ENCODE measurements around the gene IL17RC. TPM values are rescaled to one million over a fixed set of nuclear protein-coding genes. Genes with fewer than 3 reads are reported as not detected.
A peak's percentile ranks its signal among the peaks of the same experiment; 100 is the strongest.

IL17RC gene
- total RNA-seq, 2 donors from 2014 or later = 40.7 to 60.3 TPM

GRCh38 chr3:9911863-9912262 is 5.0 kb upstream of the IL17RC start:
- no peaks in the 10 kb centered on the region for H3K27me3 ChIP-seq
- no peaks in the 10 kb centered on the region for H3K36me3 ChIP-seq (replicated peaks in 1 of 2; ENCODE audit: insufficient read depth in 1 of 2, low read depth in 2 of 2)
- no peaks in the 10 kb centered on the region for H3K9me3 ChIP-seq
- no peak for DNase-seq
- intact Hi-C loops (cut with DNase I) = no loop called here
- H3K4me3 ChIP-seq = no peak overlapping the region
- H3K27ac ChIP-seq = no peak overlapping the region
- 80 to 95% methylated on average over 8 of the region's 8 CpGs for WGBS, 2 donors
- TF ChIP-seq POLR2A (IDR thresholded peaks at IDR 0.05) = no peak
- TF ChIP-seq CTCF (IDR thresholded peaks at IDR 0.05) = no peak
- ATAC-seq = no peak
- H3K4me1 ChIP-seq = peaks cover 32% of the 10 kb centered on the region

GRCh38 chr3:9912294-9912935 is 4.5 kb upstream of the IL17RC start:
- H3K9me3 ChIP-seq = no peaks in the 10 kb centered on the region
- no peak overlapping the region for H3K27ac ChIP-seq
- H3K4me3 ChIP-seq = no peak overlapping the region
- ATAC-seq (no peak), DNase-seq (no peak)
- peaks cover 36% of the 10 kb centered on the region for H3K4me1 ChIP-seq
- TF ChIP-seq POLR2A (IDR thresholded peaks at IDR 0.05) (no peak), CTCF (IDR thresholded peaks at IDR 0.05) (no peak)
- H3K27me3 ChIP-seq = no peaks in the 10 kb centered on the region
- intact Hi-C loops (cut with DNase I) = no loop called here
- 74 to 80% methylated on average over 7 of the region's 7 CpGs for WGBS, 2 donors
- H3K36me3 ChIP-seq (replicated peaks in 1 of 2; ENCODE audit: insufficient read depth in 1 of 2, low read depth in 2 of 2) = no peaks in the 10 kb centered on the region

GRCh38 chr3:9913601-9914000 is 3.3 kb upstream of the IL17RC start:
- intact Hi-C loops (cut with DNase I) = no loop called here
- 69 to 70% methylated on average over 5 of the region's 5 CpGs for WGBS, 2 donors
- Histone ChIP-seq H3K9me3 (no peaks in the 10 kb centered on the region), H3K27me3 (no peaks in the 10 kb centered on the region), H3K4me3 (no peak overlapping the region), H3K4me1 (peaks cover 48% of the 10 kb centered on the region), H3K36me3 (replicated peaks in 1 of 2; ENCODE audit: insufficient read depth in 1 of 2, low read depth in 2 of 2) (no peaks in the 10 kb centered on the region), H3K27ac (peak overlapping the region in 2 of 4 donors; percentile 19 to 93)
- ATAC-seq (no peak), DNase-seq (peak in 1 of 4 donors; percentile 19)
- TF ChIP-seq POLR2A (IDR thresholded peaks at IDR 0.05) (no peak), CTCF (IDR thresholded peaks at IDR 0.05) (no peak)

- intact Hi-C loops (cut with DNase I) = no loop called here
- H3K4me3 ChIP-seq = no peak overlapping the region
- no peak for ATAC-seq
- no peaks in the 10 kb centered on the region for H3K36me3 ChIP-seq (replicated peaks in 1 of 2; ENCODE audit: insufficient read depth in 1 of 2, low read depth in 2 of 2)
- no peaks in the 10 kb centered on the region for H3K27me3 ChIP-seq
- peaks cover 49% of the 10 kb centered on the region for H3K4me1 ChIP-seq
- H3K9me3 ChIP-seq = no peaks in the 10 kb centered on the region
- 12 to 44% methylated on average over 1 of the region's 1 CpG for WGBS, 2 donors
- no peak for TF ChIP-seq CTCF (IDR thresholded peaks at IDR 0.05)
- TF ChIP-seq POLR2A (IDR thresholded peaks at IDR 0.05) = no peak
- DNase-seq = peak in 1 of 4 donors; percentile 24
- H3K27ac ChIP-seq = peak overlapping the region in 2 of 4 donors; percentile 19 to 93
Measured at GRCh38 chr3:9914011-9914410, 2.9 kb upstream of the IL17RC start.

Measured in body of pancreas (tissue), 4 donors.